ENCODE measurements around the gene KCNF1.

- TF ChIP-seq PRDM15 (CRISPR knock-in tag; IDR thresholded peaks at IDR 0.05) (no peak), CBX3 (IDR thresholded peaks at IDR 0.05; ENCODE audit: borderline replicate concordance, low read depth) (no peak), CTCF (IDR thresholded peaks at IDR 0.05 in 2 of 3, conservative IDR thresholded peaks at IDR 0.05 in 1 of 3; ENCODE audit: control insufficient read depth in 2 of 3, extremely low read depth in 1 of 3, insufficient read depth in 1 of 3, low read depth in 3 of 3, low read length in 3 of 3) (no peak), HDAC2 (IDR thresholded peaks at IDR 0.05) (no peak), YBX1 (IDR thresholded peaks at IDR 0.05) (no peak), TAF1 (IDR thresholded peaks at IDR 0.05; ENCODE audit: borderline replicate concordance, low read depth, low read length) (no peak), BHLHE40 (IDR thresholded peaks at IDR 0.05; ENCODE audit: borderline replicate concordance in 1 of 2, low read depth in 2 of 2, low read length in 1 of 2) (no peak)
These were observed 7.3 kb upstream of the KCNF1 start for GRCh38 chr2:10904455-10904854.
